GM21825 (cell line): ENCODE data around the gene DAPK1.
A peak's percentile ranks its signal among the peaks of the same experiment; 100 is the strongest.

Experiments
- ATAC-seq: cut with Tn5 transposase; IDR thresholded peaks from one replicate; pipeline ENCODE4 v1.9.1; 2021; ENCODE audit warnings: mild to moderate bottlenecking, moderate library complexity; ENCODE audit not compliant: unreplicated experiment

The DAPK1 gene

DNA sequence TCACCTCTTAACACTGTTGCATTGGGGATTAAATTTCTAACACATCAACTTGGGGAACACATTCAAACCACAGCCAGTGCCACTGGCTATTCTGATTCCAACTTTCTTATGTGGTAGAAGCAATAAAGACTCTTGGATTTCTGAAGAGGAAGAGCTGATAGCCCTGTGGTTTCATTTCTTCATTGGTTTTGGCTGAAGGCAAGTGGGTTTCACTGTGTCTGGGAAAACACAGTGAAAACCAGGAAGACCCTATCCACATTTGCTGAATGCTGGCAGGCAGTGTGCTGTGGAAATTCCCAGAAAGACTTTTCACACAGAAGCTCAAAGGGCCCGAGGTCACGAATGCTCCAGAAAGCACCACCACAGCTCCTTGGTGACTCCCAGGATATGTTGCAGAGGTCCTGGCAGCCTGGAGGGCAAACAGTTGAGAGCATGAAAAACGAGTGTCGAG, 67.1 kb downstream of the DAPK1 start:
- ATAC-seq: no peak

DNA sequence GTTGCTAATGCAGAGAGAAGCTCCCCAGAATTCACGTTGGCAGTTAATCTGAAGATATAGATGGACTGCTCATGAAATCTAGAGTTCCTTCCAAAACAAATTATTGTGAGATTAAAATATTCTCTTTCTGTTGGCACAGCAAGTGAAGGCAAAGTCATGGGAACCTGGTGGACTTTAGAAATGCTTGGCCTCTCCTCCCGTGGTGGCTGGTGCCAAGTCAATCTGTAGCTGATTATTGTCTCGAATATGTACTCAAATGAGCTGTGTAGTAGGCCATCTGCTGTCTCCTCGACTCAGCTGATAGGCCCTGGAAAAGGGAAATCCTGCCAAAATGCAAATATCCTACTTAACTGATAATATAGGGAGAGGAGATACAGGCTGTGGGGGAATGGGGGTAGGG, 69.3 kb downstream of the DAPK1 start:
- no peak for ATAC-seq

DNA sequence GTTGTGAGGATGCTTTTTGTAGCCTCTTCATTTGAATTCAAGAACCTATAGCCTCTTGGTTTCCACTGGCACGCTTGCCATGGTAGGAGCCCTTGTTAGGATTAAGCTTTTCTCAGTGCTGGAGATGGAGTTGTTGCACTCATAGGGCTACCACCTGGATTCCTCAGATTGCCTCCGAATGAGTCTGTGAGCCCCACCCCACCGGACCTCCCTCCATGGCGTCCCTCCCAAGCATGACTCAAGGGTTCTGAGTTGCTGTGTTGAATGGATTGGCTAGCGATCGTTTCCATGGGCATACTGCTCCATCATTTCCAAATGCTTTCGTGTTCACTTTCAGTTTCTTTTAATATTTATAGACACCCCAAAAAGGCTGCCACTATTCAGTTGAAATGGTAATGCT, 69.9 kb downstream of the DAPK1 start:
- ATAC-seq: no peak

DNA sequence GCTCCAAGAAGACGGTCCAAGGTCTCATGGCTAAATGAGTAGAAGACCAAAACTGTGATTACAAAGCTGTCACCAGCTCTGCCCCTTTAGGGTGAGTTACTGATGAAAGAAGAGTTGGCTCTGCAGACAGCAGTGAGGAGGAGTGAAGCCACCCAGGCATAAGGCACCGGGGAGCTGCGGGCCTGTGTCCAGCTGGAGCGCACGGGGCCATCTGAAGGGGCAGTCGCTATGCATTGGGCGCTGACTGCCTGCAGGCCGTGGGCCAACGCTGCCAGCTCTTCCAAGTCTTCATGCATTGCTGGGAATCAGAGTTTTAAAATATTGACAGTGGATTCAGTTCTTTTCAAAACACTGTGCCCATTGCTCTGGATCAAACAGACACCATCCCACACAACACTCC, 70.3 kb downstream of the DAPK1 start:
- ATAC-seq: no peak

DNA sequence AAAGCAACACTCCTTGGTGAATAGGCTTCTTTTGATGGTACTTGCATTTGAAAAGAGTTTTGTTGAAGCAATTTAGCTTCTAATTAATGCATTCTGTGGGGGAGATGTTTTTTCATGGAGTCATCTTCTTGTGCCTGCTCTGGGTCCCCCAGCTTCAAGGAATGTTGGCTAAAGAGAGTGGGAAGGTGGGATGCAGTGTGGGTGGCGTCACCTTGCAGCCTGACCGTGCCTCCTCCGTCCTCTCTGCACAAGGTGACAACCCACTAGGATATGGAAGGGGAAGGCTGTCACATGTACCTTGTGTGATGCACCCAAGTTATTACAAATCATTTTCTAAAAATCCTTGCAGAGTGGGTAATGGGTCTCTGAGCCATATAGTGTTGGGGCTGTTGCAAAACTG, 70.7 kb downstream of the DAPK1 start:
- ATAC-seq: no peak

DNA sequence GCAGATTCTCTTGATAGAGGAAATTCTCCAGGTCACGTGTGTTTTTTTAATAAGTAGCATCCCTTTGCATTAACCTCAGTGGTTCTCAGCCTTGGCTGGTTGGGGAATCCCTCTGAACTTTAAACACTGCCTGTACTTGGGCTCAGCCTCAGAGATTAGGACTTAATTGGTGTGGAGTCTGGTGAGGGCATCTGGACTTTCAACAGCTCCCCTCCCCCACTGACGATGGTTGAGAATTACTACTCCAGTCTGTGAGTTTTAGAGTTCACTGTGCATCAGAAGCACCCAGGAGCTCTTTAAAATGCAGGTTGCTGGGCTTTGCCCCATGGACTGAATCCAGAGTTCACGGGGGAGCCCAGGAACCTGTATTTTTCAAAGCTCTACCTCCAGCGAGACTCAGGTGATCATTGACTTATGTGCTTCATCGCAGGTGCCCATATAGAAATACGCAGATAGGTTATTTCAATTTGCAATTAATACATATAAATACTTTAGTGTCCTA, 71.4 kb downstream of the DAPK1 start:
- no peak for ATAC-seq

DNA sequence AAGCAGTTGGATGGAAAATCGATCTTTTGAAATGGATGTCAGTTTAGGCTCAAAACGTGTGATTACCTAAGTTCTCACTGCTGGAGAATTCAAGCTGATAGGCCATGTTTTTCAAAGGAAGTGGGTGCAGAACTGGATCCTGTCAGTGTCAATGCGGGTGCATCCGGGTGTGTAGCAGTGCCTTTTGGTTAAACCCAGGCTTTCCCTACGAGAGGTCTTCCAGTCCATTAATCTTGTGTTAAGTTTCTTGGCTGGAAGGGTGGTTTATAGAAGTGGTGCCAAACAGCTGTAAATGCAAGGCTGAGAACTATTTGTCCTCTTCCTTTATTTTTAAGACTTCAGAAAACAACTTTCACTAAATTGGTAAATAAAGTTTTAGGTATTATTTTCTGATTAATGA, 71.9 kb downstream of the DAPK1 start:
- no peak for ATAC-seq

- peak; percentile 63 for ATAC-seq
Observed at GRCh38 chr9:87570000-87570908, 72.6 kb downstream of the DAPK1 start.

DNA sequence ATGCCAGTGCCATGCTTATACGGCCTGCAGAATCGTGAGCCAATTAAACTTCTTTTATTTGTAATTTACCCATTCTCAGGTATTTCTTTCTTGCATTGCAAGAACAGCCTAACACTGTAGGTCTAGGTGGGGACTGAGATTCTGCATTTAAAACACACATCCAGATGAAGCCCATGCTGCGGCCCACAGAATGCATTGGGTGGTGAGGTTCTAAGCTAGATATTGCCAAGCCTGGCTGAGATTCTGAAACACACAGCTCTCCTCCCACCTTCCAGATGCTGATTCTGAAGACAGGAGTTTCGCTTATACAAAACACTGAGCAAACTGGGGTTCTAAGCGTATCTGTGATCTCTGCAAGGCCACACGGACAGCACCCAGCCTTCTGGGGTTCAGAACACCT, 75.1 kb downstream of the DAPK1 start:
- ATAC-seq: no peak

GRCh38 chr9:87573841-87574342, 76.2 kb downstream of the DAPK1 start:
- ATAC-seq: no peak

DNA sequence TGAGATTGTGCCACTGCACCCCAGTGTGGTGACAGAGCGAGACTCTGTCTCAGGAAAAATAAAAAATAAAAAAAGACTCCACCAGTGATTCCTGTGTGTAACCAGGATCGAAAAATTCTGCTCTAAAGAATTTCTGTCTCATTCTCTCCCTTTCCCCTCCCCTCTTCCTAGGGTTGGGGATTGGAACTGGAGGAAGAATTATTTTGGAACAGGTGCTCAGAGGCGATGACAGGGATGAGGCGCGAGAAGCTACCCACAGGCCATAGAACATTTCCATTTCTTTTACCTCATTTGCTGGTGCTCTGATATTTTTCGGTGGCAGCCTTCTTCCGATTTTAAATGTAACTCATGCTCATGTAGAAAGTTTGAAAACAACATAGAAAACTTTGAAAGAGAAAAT, 80.1 kb downstream of the DAPK1 start:
- no peak for ATAC-seq

DNA sequence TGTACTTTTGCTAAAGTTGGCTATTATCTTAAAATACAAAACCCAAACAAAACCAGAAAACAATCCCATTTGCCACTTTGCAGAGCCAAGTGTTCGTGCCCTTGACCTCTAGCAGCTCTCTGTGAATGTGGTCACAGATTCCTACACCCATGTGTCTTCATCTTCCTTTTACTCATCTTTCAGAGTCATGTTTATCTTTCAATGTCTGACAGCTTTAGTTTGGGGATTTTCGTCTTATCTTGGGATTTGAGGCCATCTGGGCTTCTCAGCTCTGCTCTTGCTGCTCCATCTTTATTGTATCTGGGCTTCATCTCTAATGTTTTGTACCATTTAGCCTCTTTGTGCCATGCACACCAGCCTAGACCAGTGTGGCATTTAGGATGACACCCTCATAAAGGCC, 81.0 kb downstream of the DAPK1 start:
- ATAC-seq: no peak

GRCh38 chr9:87579781-87580541, 82.3 kb downstream of the DAPK1 start:
- ATAC-seq: no peak

- no peak for ATAC-seq
Observed at GRCh38 chr9:87580941-87581438, 83.3 kb downstream of the DAPK1 start.

- no peak for ATAC-seq
Observed at GRCh38 chr9:87581513-87581912, 83.8 kb downstream of the DAPK1 start.

DNA sequence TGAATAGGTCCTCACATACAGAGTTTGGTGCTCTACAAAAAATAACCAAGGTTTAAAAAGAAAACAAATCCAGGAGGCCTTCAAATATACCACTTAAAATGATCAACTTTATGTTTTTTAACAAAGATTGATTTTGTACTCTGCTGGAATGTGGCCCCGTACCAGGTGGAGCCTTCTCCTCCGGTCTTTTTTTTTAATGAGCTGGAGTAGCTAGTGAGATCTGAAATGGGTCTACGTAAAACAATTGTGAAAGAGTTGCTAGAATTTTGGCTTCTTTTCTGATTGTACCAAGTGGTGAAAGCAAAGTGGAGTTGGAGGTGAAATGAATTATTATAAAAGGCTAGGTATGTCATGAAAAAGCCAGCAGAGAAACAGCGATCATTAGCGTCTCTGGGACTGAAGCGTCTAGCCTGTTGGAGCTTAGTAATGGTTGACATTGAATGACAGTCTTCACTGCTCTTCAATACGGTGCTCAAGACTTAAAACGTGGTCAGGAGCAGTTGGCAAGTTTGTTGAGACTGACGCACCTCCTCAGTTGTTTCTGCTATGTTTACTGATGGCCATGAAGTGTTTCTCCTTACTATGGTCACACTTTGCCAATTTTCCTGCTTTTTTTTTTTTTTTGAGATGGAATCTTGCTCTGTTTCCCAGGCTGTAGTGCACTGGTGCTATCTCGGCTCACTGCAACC, 84.4 kb downstream of the DAPK1 start:
- ATAC-seq: no peak

DNA sequence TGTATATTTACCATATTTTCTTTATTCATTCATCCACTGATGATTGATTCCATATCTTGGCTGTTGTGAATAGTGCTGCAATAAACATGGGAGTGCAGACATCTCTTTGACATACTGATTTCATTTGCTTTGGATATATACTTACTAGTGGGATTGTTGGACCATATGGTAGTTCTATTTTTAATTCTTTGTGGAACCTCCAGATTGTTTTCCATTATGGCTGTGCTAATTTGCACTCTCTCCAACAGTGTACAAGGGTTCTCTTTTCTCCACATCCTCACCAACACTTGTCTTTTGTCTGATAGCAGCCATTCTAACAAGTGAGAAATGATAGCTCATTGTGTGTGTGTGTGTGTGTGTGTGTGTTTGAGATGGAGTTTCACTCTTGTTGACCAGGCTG, 86.7 kb downstream of the DAPK1 start:
- ATAC-seq: no peak

- ATAC-seq: no peak
Observed at GRCh38 chr9:87585123-87585855, 87.6 kb downstream of the DAPK1 start.

GRCh38 chr9:87586731-87587355, 89.2 kb downstream of the DAPK1 start:
- no peak for ATAC-seq

DNA sequence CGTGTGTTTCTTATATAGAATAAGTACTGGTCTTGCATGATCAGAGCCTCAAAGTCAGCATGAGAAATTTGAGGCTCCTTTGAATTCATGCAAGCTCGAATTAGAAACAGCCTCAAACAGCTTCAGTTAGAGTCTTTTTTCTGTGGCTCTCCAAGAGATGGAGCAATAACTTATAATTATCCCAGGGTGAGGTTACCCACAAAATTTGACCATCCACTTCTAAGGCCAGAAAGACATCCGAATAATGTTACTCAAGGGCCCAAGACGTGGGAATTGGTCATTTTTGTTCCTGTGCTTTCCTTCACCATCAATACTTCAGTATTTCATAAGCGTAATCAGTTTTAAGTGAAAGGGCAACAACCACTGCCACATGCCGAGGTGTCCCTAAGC, 89.7 kb downstream of the DAPK1 start:
- ATAC-seq: no peak
